ENCODE measurements around the gene CD320.

GRCh38 chr19:8337728-8338127 lies 29.6 kb upstream of the CD320 start:
- TF ChIP-seq EZH2 (IDR thresholded peaks at IDR 0.05; ENCODE audit: insufficient read depth, poor library complexity, severe bottlenecking) (no peak), EZH2phosphoT487 (IDR thresholded peaks at IDR 0.05; ENCODE audit: insufficient read depth, low read depth) (no peak)
